Sigmoid colon (tissue), 4 donors: Measurements from ENCODE around the gene RYR3.

ENCODE experiments used
- CTCF ChIP-seq, 4 experiments: fragments of 450-650 bp in 3 of 4; fragments of 200-600 bp in 1 of 4; IDR thresholded peaks; one replicate each; pipeline ENCODE4 v1.5.1; 2016 to 2019; ENCODE audit warnings: antibody characterized with exemption in 4 of 4, mild to moderate bottlenecking in 3 of 4, moderate library complexity in 2 of 4
- POLR2AphosphoS5 ChIP-seq, 4 donors: sonication (generic); formaldehyde crosslinking; IDR thresholded peaks; one replicate each; pipeline ENCODE4 v1.6.1; 2017; ENCODE audit warnings: antibody characterized with exemption in 4 of 4

GRCh38 chr15:33448151-33448550 lies 137.4 kb downstream of the RYR3 start:
- TF ChIP-seq POLR2AphosphoS5 (IDR thresholded peaks at IDR 0.05) (no peak), CTCF (IDR thresholded peaks at IDR 0.05) (no peak)
